HG03575 (cell line): ENCODE data around the gene POU3F3.

Experiments
- ATAC-seq: cut with Tn5 transposase; IDR thresholded peaks from one replicate; pipeline ENCODE4 v1.9.1; 2021; ENCODE audit not compliant: unreplicated experiment, insufficient number of reproducible peaks, low FRiP score; ENCODE audit errors: extremely low read depth

The POU3F3 gene

GRCh38 chr2:104870100-104870975 is 16.4 kb downstream of the POU3F3 start:
- no peak for ATAC-seq

- ATAC-seq, result no peak
These were observed 17.7 kb downstream of the POU3F3 start for GRCh38 chr2:104871649-104871971.

- no peak for ATAC-seq
These were observed 18.3 kb downstream of the POU3F3 start for GRCh38 chr2:104871972-104872865.

- ATAC-seq, result peak; percentile 73
These were observed 19.2 kb downstream of the POU3F3 start for GRCh38 chr2:104872866-104873688.

- no peak for ATAC-seq
These were observed 19.8 kb downstream of the POU3F3 start for GRCh38 chr2:104873689-104874054.

GRCh38 chr2:104874230-104874629 is 20.3 kb downstream of the POU3F3 start:
- no peak for ATAC-seq

- no peak for ATAC-seq
These were observed 21.3 kb downstream of the POU3F3 start for GRCh38 chr2:104875262-104875661.

GRCh38 chr2:104876606-104877570 is 23.0 kb downstream of the POU3F3 start:
- no peak for ATAC-seq

- no peak for ATAC-seq
These were observed 25.1 kb downstream of the POU3F3 start for GRCh38 chr2:104878863-104879512.

GRCh38 chr2:104880076-104880475 is 26.2 kb downstream of the POU3F3 start:
- no peak for ATAC-seq

GRCh38 chr2:104883357-104883756 is 29.4 kb downstream of the POU3F3 start:
- ATAC-seq, result no peak

GRCh38 chr2:104885119-104885782 is 31.3 kb downstream of the POU3F3 start:
- ATAC-seq, result no peak

GRCh38 chr2:104887676-104888075 is 33.8 kb downstream of the POU3F3 start:
- no peak for ATAC-seq

GRCh38 chr2:104888489-104889258 is 34.8 kb downstream of the POU3F3 start:
- no peak for ATAC-seq

- ATAC-seq, result no peak
These were observed 35.5 kb downstream of the POU3F3 start for GRCh38 chr2:104889291-104889959.
